Mononuclear cell (primary cell): ENCODE measurements around the gene GPR18. TPM values are rescaled to one million over a fixed set of nuclear protein-coding genes. Genes with fewer than 3 reads are reported as not detected.
"Not testable (repeated sequence)": the region's sequence is repeated elsewhere in the genome, so short reads cannot be mapped to it uniquely, and the experiment has no call there.

ENCODE experiments used
- H3K27me3 ChIP-seq: 2 replicates; pipeline ENCODE4 v1.6.0; 2011; ENCODE audit warnings: low read length, control low read depth; ENCODE audit not compliant: insufficient read depth
- H3K4me1 ChIP-seq: 2 replicates; pipeline ENCODE4 v1.5.1; 2011; ENCODE audit warnings: mild to moderate bottlenecking, low read length, control low read depth; ENCODE audit not compliant: insufficient read depth
- H3K4me3 ChIP-seq: 2 replicates; pipeline ENCODE4 v1.5.1; 2011; ENCODE audit warnings: mild to moderate bottlenecking, low read length, moderate library complexity
- H3K9me3 ChIP-seq: 2 replicates; pipeline ENCODE4 v1.5.1; 2011; ENCODE audit warnings: low read depth, mild to moderate bottlenecking, control low read depth, low read length
- total RNA-seq: library from RNA; depleted of rRNA; stranded (reverse); fragments of >200 nt; gene quantifications from one replicate; pipeline ENCODE4 v1.2.3, GENCODE V29; 2012

Gene GPR18
- total RNA-seq, 1 donor, result 38.0 TPM

GRCh38 chr13:99218969-99219368 is 39.2 kb downstream of the GPR18 start:
- H3K4me3 ChIP-seq, result no peak overlapping the region
- no peaks in the 10 kb centered on the region for H3K27me3 ChIP-seq
- peaks cover 73% of the 10 kb centered on the region for H3K4me1 ChIP-seq
- no peaks in the 10 kb centered on the region for H3K9me3 ChIP-seq

- H3K4me1 ChIP-seq, result peaks cover 73% of the 10 kb centered on the region
- no peaks in the 10 kb centered on the region for H3K27me3 ChIP-seq
- no peaks in the 10 kb centered on the region for H3K9me3 ChIP-seq
- H3K4me3 ChIP-seq, result no peak overlapping the region
Observed at GRCh38 chr13:99218545-99218944, 39.6 kb downstream of the GPR18 start.

GRCh38 chr13:99218126-99218525 is 40.1 kb downstream of the GPR18 start:
- no peaks in the 10 kb centered on the region for H3K27me3 ChIP-seq
- H3K9me3 ChIP-seq, result no peaks in the 10 kb centered on the region
- H3K4me1 ChIP-seq, result peaks cover 76% of the 10 kb centered on the region
- no peak overlapping the region for H3K4me3 ChIP-seq

- Histone ChIP-seq H3K27me3 (no peaks in the 10 kb centered on the region), H3K4me1 (peaks cover 77% of the 10 kb centered on the region), H3K9me3 (no peaks in the 10 kb centered on the region), H3K4me3 (no peak overlapping the region)
Observed at GRCh38 chr13:99217461-99218110, 40.6 kb downstream of the GPR18 start.

- H3K27me3 ChIP-seq, result no peaks in the 10 kb centered on the region
- peak overlapping the region; percentile 12 for H3K4me3 ChIP-seq
- peaks cover 59% of the 10 kb centered on the region for H3K4me1 ChIP-seq
Observed at GRCh38 chr13:99215184-99215830, 42.9 kb downstream of the GPR18 start.

GRCh38 chr13:99214731-99215130 is 43.4 kb downstream of the GPR18 start:
- peaks cover 59% of the 10 kb centered on the region for H3K4me1 ChIP-seq
- H3K27me3 ChIP-seq, result no peaks in the 10 kb centered on the region
- no peaks in the 10 kb centered on the region for H3K9me3 ChIP-seq
- H3K4me3 ChIP-seq, result no peak overlapping the region

More at GRCh38 chr13:99215184-99215830, 42.9 kb downstream of the GPR18 start:
- no peaks in the 10 kb centered on the region for H3K9me3 ChIP-seq

GRCh38 chr13:99214232-99214631 is 43.9 kb downstream of the GPR18 start:
- H3K9me3 ChIP-seq, result no peaks in the 10 kb centered on the region
- peaks cover 54% of the 10 kb centered on the region for H3K4me1 ChIP-seq
- H3K27me3 ChIP-seq, result no peaks in the 10 kb centered on the region
- H3K4me3 ChIP-seq, result no peak overlapping the region

GRCh38 chr13:99211421-99212035 is 46.7 kb downstream of the GPR18 start:
- Histone ChIP-seq H3K4me1 (peaks cover 41% of the 10 kb centered on the region), H3K9me3 (no peaks in the 10 kb centered on the region), H3K4me3 (no peak overlapping the region), H3K27me3 (no peaks in the 10 kb centered on the region)

GRCh38 chr13:99210627-99211026 is 47.6 kb downstream of the GPR18 start:
- not testable (repeated sequence) for H3K27me3 ChIP-seq, H3K4me3 ChIP-seq, H3K9me3 ChIP-seq
- H3K4me1 ChIP-seq, result peaks cover 43% of the 10 kb centered on the region

GRCh38 chr13:99208845-99209527 is 49.2 kb downstream of the GPR18 start:
- peaks cover 47% of the 10 kb centered on the region for H3K4me1 ChIP-seq
- H3K9me3 ChIP-seq, result no peaks in the 10 kb centered on the region
- H3K4me3 ChIP-seq, result no peak overlapping the region
- H3K27me3 ChIP-seq, result no peaks in the 10 kb centered on the region

- Histone ChIP-seq H3K9me3 (no peaks in the 10 kb centered on the region), H3K4me3 (no peak overlapping the region), H3K27me3 (no peaks in the 10 kb centered on the region), H3K4me1 (peaks cover 47% of the 10 kb centered on the region)
Observed at GRCh38 chr13:99208185-99208584, 50.0 kb downstream of the GPR18 start.

- no peak overlapping the region for H3K4me3 ChIP-seq
- H3K4me1 ChIP-seq, result peaks cover 52% of the 10 kb centered on the region
- no peaks in the 10 kb centered on the region for H3K9me3 ChIP-seq
- no peaks in the 10 kb centered on the region for H3K27me3 ChIP-seq
Observed at GRCh38 chr13:99207511-99207910, 50.7 kb downstream of the GPR18 start.

GRCh38 chr13:99206873-99207272 is 51.3 kb downstream of the GPR18 start:
- H3K4me1 ChIP-seq, result peaks cover 58% of the 10 kb centered on the region
- H3K9me3 ChIP-seq, result no peaks in the 10 kb centered on the region
- no peak overlapping the region for H3K4me3 ChIP-seq
- no peaks in the 10 kb centered on the region for H3K27me3 ChIP-seq

- H3K4me1 ChIP-seq, result peaks cover 64% of the 10 kb centered on the region
Observed at GRCh38 chr13:99206226-99206625, 52.0 kb downstream of the GPR18 start.

GRCh38 chr13:99205621-99206220 is 52.5 kb downstream of the GPR18 start:
- H3K4me3 ChIP-seq, result no peak overlapping the region
- no peaks in the 10 kb centered on the region for H3K9me3 ChIP-seq
- peaks cover 64% of the 10 kb centered on the region for H3K4me1 ChIP-seq
- H3K27me3 ChIP-seq, result no peaks in the 10 kb centered on the region

More at GRCh38 chr13:99206226-99206625, 52.0 kb downstream of the GPR18 start:
- Histone ChIP-seq H3K27me3 (no peaks in the 10 kb centered on the region), H3K9me3 (no peaks in the 10 kb centered on the region), H3K4me3 (no peak overlapping the region)
